ENCODE results near the gene TMCC1. TPM values are rescaled to one million over a fixed set of nuclear protein-coding genes. Genes with fewer than 3 reads are reported as not detected.

Gene TMCC1
- total and polyA plus RNA-seq, 10 of the 15 experiments (the other 5 are each of a cell fraction or from before 2014, with no cell fraction given): 2.3 to 21.1 (median 8.4) TPM

GRCh38 chr3:129758306-129758705, 135.2 kb downstream of the TMCC1 start:
- Histone ChIP-seq H2AFZ (ENCODE audit: control insufficient read depth, low read depth, low read length) (no peak overlapping the region), H3K4me1 (ENCODE audit: control insufficient read depth, insufficient read depth, low read length) (no peaks in the 10 kb centered on the region), H3K36me3 (ENCODE audit: control insufficient read depth in 2 of 2, insufficient read depth in 2 of 2, low read length in 1 of 2) (no peaks in the 10 kb centered on the region), H3K4me2 (ENCODE audit: control insufficient read depth, insufficient read depth) (no peak overlapping the region), H4K20me1 (ENCODE audit: control insufficient read depth, insufficient read depth) (no peaks in the 10 kb centered on the region), H3K4me3 (no peak overlapping the region), H3K9me3 (replicated peaks; ENCODE audit: control insufficient read depth, insufficient read depth, low read length) (peaks cover 2% of the 10 kb centered on the region; the same call in 2 of the 3 replicates), H3K27me3 (replicated peaks in 1 of 2; ENCODE audit: control insufficient read depth in 2 of 2, insufficient read depth in 2 of 2, low read length in 1 of 2) (no peaks in the 10 kb centered on the region), H3K79me2 (ENCODE audit: control insufficient read depth, insufficient read depth, low read length) (no peaks in the 10 kb centered on the region), H3K9ac (ENCODE audit: control insufficient read depth, insufficient read depth, low read length) (no peak overlapping the region), H3K27ac (ENCODE audit: control insufficient read depth, insufficient read depth) (no peak overlapping the region)
- ATAC-seq: no peak
- ChIA-PET POLR2A (no interaction called here), SMC1A (ENCODE audit: uncharacterized antibody, unreplicated experiment) (interaction anchor here (1.4 kb wide), 1 partner anchor 11 kb away, joined by 4 read pairs; no protein-coding TSS in a partner anchor), CTCF (no interaction called here), RAD21 (ENCODE audit: unreplicated experiment) (no interaction called here)
- TF ChIP-seq RBBP5 (conservative IDR thresholded peaks at IDR 0.05): no peak
- TF ChIP-seq GATAD2B (conservative IDR thresholded peaks at IDR 0.05; ENCODE audit: low read depth): no peak
- TF ChIP-seq SREBF1 (IDR thresholded peaks at IDR 0.05; ENCODE audit: low read length): no peak
- TF ChIP-seq IKZF2 (IDR thresholded peaks at IDR 0.05): no peak
- TF ChIP-seq SIN3A (IDR thresholded peaks at IDR 0.05; ENCODE audit: low read depth, low read length): no peak
- TF ChIP-seq ATF3 (IDR thresholded peaks at IDR 0.05; ENCODE audit: borderline replicate concordance, extremely low read depth, low read depth, low read length): no peak
- TF ChIP-seq PRDM15 (CRISPR knock-in tag; IDR thresholded peaks at IDR 0.05): no peak
- no peak for TF ChIP-seq POLR2AphosphoS2 (IDR thresholded peaks at IDR 0.05; ENCODE audit: low read depth, low read length)
- TF ChIP-seq ATF2 (IDR thresholded peaks at IDR 0.05; ENCODE audit: low read length): no peak
- TF ChIP-seq USF2 (IDR thresholded peaks at IDR 0.05; ENCODE audit: borderline replicate concordance, low read depth, low read length): no peak
- no peak for TF ChIP-seq WRNIP1 (IDR thresholded peaks at IDR 0.05; ENCODE audit: borderline replicate concordance, low read depth, low read length)
- TF ChIP-seq MAX (IDR thresholded peaks at IDR 0.05; ENCODE audit: low read depth, low read length): no peak
- TF ChIP-seq IKZF1 (conservative IDR thresholded peaks at IDR 0.05): no peak
- 95% methylated on average over 2 of the region's 2 CpGs for WGBS (ENCODE audit: insufficient coverage, insufficient replicate concordance, low lambda C conversion rate, missing lambda C conversion rate)
- no TSS peak for BruUV-seq (replicated peaks)
- no peak for FAIRE-seq
- intact Hi-C loops (cut with micrococcal nuclease; ENCODE audit: unreplicated experiment): no loop called here
- in situ Hi-C loops (cut with MboI): no loop called here
- DNase-seq (ENCODE audit: low read depth, low spot score): no peak

All from GM12878 (cell line).